A549 (cell line): ENCODE measurements around the gene CX3CL1. TPM values are rescaled to one million over a fixed set of nuclear protein-coding genes. Genes with fewer than 3 reads are reported as not detected.
A peak's percentile ranks its signal among the peaks of the same experiment; 100 is the strongest.

Source experiments
- ATAC-seq, 2 experiments: fragments of 200-7000 bp in 1 of 2; fragments of >200 bp in 1 of 2; cut with Nextera tagmentation in 1 of 2; cut with Tn5 transposase in 1 of 2; 3 replicates each; pipeline versions ENCODE4 v1.8.0 to v1.9.1; 2018 to 2020; ENCODE audit warnings: mild to moderate bottlenecking in 1 of 2, moderate library complexity in 1 of 2
- CTCF ChIA-PET: fragments of 300-600 bp; sonication (Branson Sonifier 250); formaldehyde crosslinking; extraction: SDS; loops from one replicate; lab custom pipeline; 2021; ENCODE audit warnings: antibody characterized with exemption, inconsistent platforms; lab: Yijun Ruan, JAX
- POLR2A ChIA-PET: fragments of 350-600 bp; formaldehyde crosslinking; extraction: SDS; loops from one replicate; lab custom pipeline; 2021; ENCODE audit warnings: antibody characterized with exemption, inconsistent platforms; lab: Yijun Ruan, JAX
- DNase-seq, 2 experiments: peaks; one replicate each; pipeline versions ENCODE4 v3.0.0 to v3.0.0-alpha.2; 2011 to 2016; ENCODE audit warnings: low read depth in 1 of 2, low spot score in 1 of 2
- FAIRE-seq: peaks from 2 replicates; lab custom pipeline; 2011; peaks lifted over from hg19 to GRCh38; lab: Jason Lieb, UNC
- H3K27ac ChIP-seq, 2 experiments: fragments of >200 bp; sonication (Bioruptor Twin); formaldehyde crosslinking; 3 replicates each; pipeline ENCODE4 v1.5.1; 2016 to 2017
- H3K4me1 ChIP-seq: fragments of >200 bp; sonication (Bioruptor Twin); formaldehyde crosslinking; 3 replicates; pipeline ENCODE4 v1.6.1; 2016
- H3K4me2 ChIP-seq: fragments of >200 bp; sonication (Bioruptor Twin); formaldehyde crosslinking; 3 replicates; pipeline ENCODE4 v1.6.1; 2016
- H3K4me3 ChIP-seq: fragments of >200 bp; sonication (Bioruptor Twin); formaldehyde crosslinking; 3 replicates; pipeline ENCODE4 v1.5.1; 2016
- H3K9me3 ChIP-seq: fragments of >200 bp; sonication (Bioruptor Twin); formaldehyde crosslinking; 3 replicates; pipeline ENCODE4 v1.6.1; 2016
- BCL3 ChIP-seq: fragments of >200 bp; sonication (Bioruptor Twin); formaldehyde crosslinking; IDR thresholded peaks from 3 replicates; pipeline ENCODE4 v1.6.1; 2016
- CBX8 ChIP-seq: fragments of 200-600 bp; sonication (generic); IDR thresholded peaks from 2 replicates; pipeline ENCODE4 v1.6.1; 2016
- CHD2 ChIP-seq: fragments of 150-350 bp; IDR thresholded peaks from 2 replicates; pipeline ENCODE4 v1.6.1; 2014; ENCODE audit warnings: low read length; ENCODE audit not compliant: partially characterized antibody
- CHD4 ChIP-seq: fragments of 200-600 bp; sonication (generic); IDR thresholded peaks from 2 replicates; pipeline ENCODE4 v1.6.1; 2016; ENCODE audit warnings: antibody characterized with exemption, mild to moderate bottlenecking, borderline replicate concordance
- EHF ChIP-seq: fragments of 250-450 bp; sonication (Bioruptor Pico); IDR thresholded peaks from 2 replicates; pipeline ENCODE4 v1.5.0; 2020; ENCODE audit warnings: mild to moderate bottlenecking
- EP300 ChIP-seq, 2 experiments: fragments of >200 bp; sonication (Bioruptor Twin); formaldehyde crosslinking; IDR thresholded peaks; 2 replicates in 1 of 2; 3 replicates in 1 of 2; pipeline ENCODE4 v1.6.1; 2016 to 2017
- ESRRA ChIP-seq: fragments of 150-350 bp; IDR thresholded peaks from 2 replicates; pipeline ENCODE4 v1.6.1; 2014; ENCODE audit warnings: mild to moderate bottlenecking, low read length, borderline replicate concordance
- FOXS1 ChIP-seq: fragments of 250-450 bp; sonication (Bioruptor Pico); IDR thresholded peaks from 2 replicates; pipeline ENCODE4 v1.5.0; 2020; ENCODE audit warnings: mild to moderate bottlenecking, moderate library complexity
- HOXA7 ChIP-seq: fragments of 250-450 bp; sonication (Bioruptor Pico); IDR thresholded peaks from 2 replicates; pipeline ENCODE4 v1.5.0; 2020; ENCODE audit warnings: mild to moderate bottlenecking, moderate library complexity
- HOXB13 ChIP-seq: fragments of 250-450 bp; sonication (Bioruptor Pico); IDR thresholded peaks from 2 replicates; pipeline ENCODE4 v1.5.0; 2020; ENCODE audit warnings: low read depth, mild to moderate bottlenecking, moderate library complexity
- KDM5A ChIP-seq: fragments of 200-600 bp; sonication (generic); IDR thresholded peaks from 2 replicates; pipeline ENCODE4 v1.6.1; 2016; ENCODE audit warnings: antibody characterized with exemption, mild to moderate bottlenecking
- MAX ChIP-seq: IDR thresholded peaks from 2 replicates; pipeline ENCODE4 v1.6.1; 2012
- MYC ChIP-seq: IDR thresholded peaks from 2 replicates; pipeline ENCODE4 v1.6.1; 2012; ENCODE audit warnings: mild to moderate bottlenecking, inconsistent platforms, low read length, improper control_type of control experiment, borderline replicate concordance
- NR3C1 ChIP-seq: fragments of >200 bp; sonication (Bioruptor Twin); formaldehyde crosslinking; IDR thresholded peaks from 3 replicates; pipeline ENCODE4 v1.6.1; 2017
- RCOR1 ChIP-seq: fragments of 150-350 bp; IDR thresholded peaks from 2 replicates; pipeline ENCODE4 v1.6.1; 2014; ENCODE audit warnings: antibody characterized with exemption, low read length, low read depth
- REST ChIP-seq: fragments of 200-600 bp; sonication (generic); IDR thresholded peaks from 2 replicates; pipeline ENCODE4 v1.6.1; 2016; ENCODE audit warnings: antibody characterized with exemption, mild to moderate bottlenecking, moderate library complexity
- RNF2 ChIP-seq: fragments of 200-600 bp; sonication (generic); IDR thresholded peaks from 2 replicates; pipeline ENCODE4 v1.6.1; 2016; ENCODE audit warnings: low read depth, mild to moderate bottlenecking, antibody characterized with exemption, moderate library complexity, borderline replicate concordance
- SMC3 ChIP-seq: fragments of >200 bp; sonication (Bioruptor Twin); formaldehyde crosslinking; IDR thresholded peaks from 3 replicates; pipeline ENCODE4 v1.6.1; 2018; ENCODE audit warnings: inconsistent platforms
- TFCP2L1 ChIP-seq: fragments of 250-450 bp; sonication (Bioruptor Pico); IDR thresholded peaks from 2 replicates; pipeline ENCODE4 v1.5.0; 2021; ENCODE audit warnings: mild to moderate bottlenecking
- TP53 ChIP-seq: fragments of 250-450 bp; sonication (Bioruptor Pico); IDR thresholded peaks from 2 replicates; pipeline ENCODE4 v1.5.0; 2021; ENCODE audit warnings: mild to moderate bottlenecking, moderate library complexity
- USF2 ChIP-seq: fragments of 450-650 bp; IDR thresholded peaks from 2 replicates; pipeline ENCODE4 v1.6.1; 2014; ENCODE audit warnings: antibody characterized with exemption
- ZFP36 ChIP-seq: fragments of 450-650 bp; IDR thresholded peaks from 2 replicates; pipeline ENCODE4 v1.6.1; 2014; ENCODE audit warnings: borderline replicate concordance; ENCODE audit not compliant: partially characterized antibody
- ZSCAN20 ChIP-seq: fragments of 250-450 bp; sonication (Bioruptor Pico); IDR thresholded peaks from 2 replicates; pipeline ENCODE4 v1.8.0; 2022; ENCODE audit warnings: mild to moderate bottlenecking, moderate library complexity
- WGBS: methylation state at CpG from one replicate; pipeline ENCODE4 v1.1.6; 2017; ENCODE audit errors: missing lambda C conversion rate; 5-methylcytosine and 5-hydroxymethylcytosine counted together
- polyA plus RNA-seq, 4 experiments: library from polyadenylated mRNA; depleted of rRNA in 3 of 4; stranded (reverse); fragments of >200 nt; fragmentation: RNase III in 1 of 4; extraction: RNeasy Plus Mini Kit Qiagen cat#74134 plus additional on column Dnase treatment in 1 of 4; gene quantifications; 2 replicates in 3 of 4; 3 replicates in 1 of 4; pipeline ENCODE4 v1.2.3, GENCODE V29; 2011 to 2017

CX3CL1 gene
- polyA plus RNA-seq, 2 of the 4 experiments (the other 2 are of a cell fraction), result 0.08 to 0.10 TPM

GRCh38 chr16:57401943-57402640 is 29.8 kb downstream of the CX3CL1 start:
- CTCF ChIA-PET, result interaction anchor here (1.0 to 5.7 kb wide), 4 partner anchors 11 to 118 kb away, joined by 3 to 55 read pairs (median 4); no protein-coding TSS in a partner anchor
- WGBS, result 60% methylated on average over 4 of the region's 7 CpGs
- TF ChIP-seq KDM5A (no peak), REST (peak; percentile 67), TP53 (no peak), RCOR1 (no peak), HOXA7 (no peak), CHD2 (no peak)
- no peaks in the 10 kb centered on the region for H3K9me3 ChIP-seq
- no peak overlapping the region for H3K4me3 ChIP-seq
- FAIRE-seq, result no peak
- H3K4me1 ChIP-seq, result no peaks in the 10 kb centered on the region
- H3K4me2 ChIP-seq, result no peak overlapping the region
- H3K27ac ChIP-seq, result no peak overlapping the region
- ATAC-seq, result peak; percentile 34 to 54; a peak in 4 of 6 replicates
- POLR2A ChIA-PET, result no interaction called here
- DNase-seq, result no peak

GRCh38 chr16:57403965-57404817 is 31.9 kb downstream of the CX3CL1 start, which contains the start of gene CCL17:
CCL17 (plus strand) TSS chr16:57404767; CDS start chr16:57413933, 9,166 bp downstream.
- peak; percentile 47 to 53; a peak in 3 of 6 replicates for ATAC-seq
- CTCF ChIA-PET, result interaction anchor here (1.8 to 3.8 kb wide), 4 partner anchors 9 to 104 kb away, joined by 8 to 47 read pairs (median 10); no protein-coding TSS in a partner anchor
- 66% methylated on average over 17 of the region's 17 CpGs for WGBS

GRCh38 chr16:57405097-57405496 is 32.8 kb downstream of the CX3CL1 start:
- H3K4me2 ChIP-seq, result no peak overlapping the region
- H3K4me3 ChIP-seq, result no peak overlapping the region
- TF ChIP-seq NR3C1 (no peak), CHD4 (no peak), USF2 (no peak), TFCP2L1 (CRISPR knock-in tag) (no peak), CHD2 (no peak), ZSCAN20 (CRISPR knock-in tag) (no peak), HOXB13 (CRISPR knock-in tag) (no peak), SMC3 (no peak)
- FAIRE-seq (no peak), ATAC-seq (peak in 1 of 2 experiments; percentile 19; a peak in 2 of 6 replicates), DNase-seq (no peak)
- H3K4me1 ChIP-seq, result no peaks in the 10 kb centered on the region
- H3K9me3 ChIP-seq, result no peaks in the 10 kb centered on the region
- ChIA-PET CTCF (interaction anchor here (0.9 to 3.8 kb wide), 6 partner anchors 8 to 121 kb away, joined by 3 to 47 read pairs (median 9); no protein-coding TSS in a partner anchor), POLR2A (no interaction called here)
- H3K27ac ChIP-seq, result no peak overlapping the region
- WGBS, result 51% methylated on average over 3 of the region's 3 CpGs

More at GRCh38 chr16:57403965-57404817, 31.9 kb downstream of the CX3CL1 start, which contains the start of gene CCL17:
- Histone ChIP-seq H3K4me2 (no peak within 1 kb of the TSS), H3K9me3 (no peaks in the 10 kb centered on the region), H3K4me3 (no peak within 1 kb of the TSS), H3K27ac (no peak within 1 kb of the TSS), H3K4me1 (no peaks in the 10 kb centered on the region)
- no peak for DNase-seq
- TF ChIP-seq ESRRA, result no peak
- no peak for TF ChIP-seq EP300 (IDR thresholded peaks at IDR 0.05)
- no peak for TF ChIP-seq ZFP36
- TF ChIP-seq CBX8, result no peak
- no peak for TF ChIP-seq EHF (CRISPR knock-in tag)
- TF ChIP-seq RNF2, result no peak
- TF ChIP-seq MYC, result no peak
- TF ChIP-seq MAX, result no peak
- no peak for TF ChIP-seq BCL3
- no peak for TF ChIP-seq NR3C1
- no peak for TF ChIP-seq FOXS1 (CRISPR knock-in tag)
- POLR2A ChIA-PET, result no interaction called here
- no peak for FAIRE-seq
